T-helper 22 cell (primary cell): Measurements from ENCODE around the gene SMC3.
A peak's percentile ranks its signal among the peaks of the same experiment; 100 is the strongest.

Source experiments
- DNase-seq: peaks from one replicate; pipeline ENCODE4 v3.0.0-alpha.2; 2020; ENCODE audit warnings: low read depth

Gene SMC3

GRCh38 chr10:110546077-110546476 is 21.4 kb upstream of the SMC3 start:
- DNase-seq = no peak

DNA sequence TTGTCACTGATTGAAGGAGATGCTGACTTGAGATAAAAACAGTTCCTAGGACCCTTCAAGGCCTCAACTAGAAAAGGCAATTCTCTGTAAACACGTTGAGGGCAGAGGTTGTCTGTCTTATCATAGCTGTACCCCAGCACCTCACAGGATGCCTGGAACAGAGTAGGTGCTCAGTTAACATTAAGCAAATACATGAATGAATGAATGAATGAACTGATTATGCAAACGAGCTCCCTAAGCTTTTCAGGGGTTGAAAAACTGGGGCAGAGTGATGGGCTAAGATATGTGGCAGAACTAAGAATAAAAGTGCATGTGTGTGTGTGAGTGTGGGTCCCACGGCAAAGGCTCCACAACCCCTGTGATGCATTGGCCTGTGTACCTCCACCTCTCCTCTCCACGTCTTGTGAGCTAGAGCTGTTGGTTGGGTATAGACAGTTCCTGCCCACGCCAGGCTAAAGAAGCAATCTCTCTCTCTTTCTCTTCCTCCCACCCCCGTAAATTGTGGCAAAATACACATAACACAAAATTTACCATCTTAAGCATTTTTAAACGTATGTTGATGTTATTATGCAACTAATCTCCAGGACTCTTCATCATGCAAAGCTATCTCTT is 20.9 kb upstream of the SMC3 start:
- no peak for DNase-seq

DNA sequence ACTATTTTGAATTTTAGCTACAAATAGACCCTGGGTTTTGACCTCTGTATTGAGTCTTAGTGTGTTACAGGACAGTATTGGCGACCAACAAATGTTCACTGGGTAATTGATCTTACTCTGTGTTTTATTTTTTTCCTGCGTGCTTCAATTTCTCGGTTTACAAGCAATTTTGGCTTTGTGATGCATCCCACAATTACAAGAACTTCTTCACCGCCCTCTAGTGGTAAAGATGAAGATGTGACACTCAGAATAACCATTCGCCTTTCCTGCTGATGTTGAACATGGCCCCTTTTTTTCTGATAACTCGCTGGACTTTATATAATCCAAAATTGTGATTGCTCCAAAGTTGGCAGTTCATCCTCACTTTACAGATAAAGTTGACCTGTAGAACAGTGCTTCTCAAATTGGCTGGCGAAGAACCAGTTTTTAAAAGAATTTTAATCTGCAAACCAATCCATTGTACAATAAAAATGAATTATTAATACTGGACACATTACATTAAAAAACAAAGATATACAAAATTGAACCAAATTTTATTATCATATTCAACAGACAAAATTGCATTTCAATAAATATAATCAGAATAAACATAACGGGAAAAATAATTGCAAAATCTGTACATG is 20.2 kb upstream of the SMC3 start:
- no peak for DNase-seq

DNA sequence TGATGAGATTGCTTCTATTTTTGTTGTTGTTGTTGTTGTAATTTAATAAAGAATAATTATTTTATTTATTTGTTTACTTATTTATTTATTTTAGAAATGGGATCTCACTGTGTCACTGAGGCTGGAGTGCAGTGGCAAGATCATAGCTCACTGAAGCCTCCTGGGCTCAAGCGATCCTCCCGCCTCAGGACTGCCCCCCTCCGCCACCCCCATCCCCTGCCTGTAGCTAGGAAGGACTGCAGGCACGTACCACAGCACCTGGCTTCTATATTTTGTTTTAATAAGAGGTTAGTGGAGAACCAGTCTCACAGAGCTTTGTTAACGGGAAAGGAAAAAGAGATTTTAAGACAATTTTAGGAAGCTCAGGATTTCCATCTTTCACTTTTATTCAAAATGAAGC is 19.5 kb upstream of the SMC3 start:
- DNase-seq = no peak

- DNase-seq = no peak
Measured at GRCh38 chr10:110549211-110549610, 18.3 kb upstream of the SMC3 start.

GRCh38 chr10:110553905-110554304 is 13.6 kb upstream of the SMC3 start:
- no peak for DNase-seq

GRCh38 chr10:110556296-110556695 is 11.2 kb upstream of the SMC3 start:
- DNase-seq = no peak

- peak; percentile 23 for DNase-seq
Measured at GRCh38 chr10:110556969-110557601, 10.4 kb upstream of the SMC3 start.

DNA sequence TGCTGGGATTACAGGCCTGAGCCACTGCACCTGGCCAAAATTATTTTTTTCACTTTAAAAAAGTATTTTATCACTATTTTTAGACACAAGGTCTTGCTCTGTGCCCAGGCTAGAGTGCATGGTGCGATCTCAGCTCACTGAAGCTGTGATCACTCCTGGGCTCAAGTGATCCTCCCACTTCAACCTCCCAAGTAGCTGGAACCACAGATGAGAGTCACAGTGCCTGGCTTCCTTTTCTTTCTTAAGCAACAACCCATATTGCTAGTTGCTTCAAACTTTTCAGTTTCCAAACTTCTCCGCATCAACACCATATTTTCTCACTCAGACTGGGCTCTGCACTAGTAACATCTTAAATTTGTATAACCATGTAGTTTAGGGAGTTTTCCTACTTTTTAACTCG is 9.5 kb upstream of the SMC3 start:
- no peak for DNase-seq

GRCh38 chr10:110560012-110560411 is 7.5 kb upstream of the SMC3 start:
- no peak for DNase-seq

DNA sequence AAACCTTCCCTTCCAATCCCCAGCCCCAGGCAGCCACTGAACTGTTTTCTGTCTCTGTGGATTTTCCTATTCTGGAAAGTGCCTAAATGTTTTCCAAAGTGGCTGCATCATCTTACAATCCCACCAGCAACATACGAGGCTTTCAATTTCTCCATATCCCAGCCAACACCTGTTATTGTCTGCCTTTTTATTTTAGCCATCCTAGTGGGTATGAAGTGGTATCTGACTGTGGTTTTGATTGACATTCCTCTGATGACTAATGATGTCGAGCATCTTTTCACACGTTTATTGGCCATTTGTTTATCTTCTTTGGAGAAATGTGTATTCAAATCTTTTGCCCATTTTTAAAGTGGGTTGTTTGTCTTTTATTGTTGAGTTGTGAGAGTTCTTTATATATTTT is 6.2 kb upstream of the SMC3 start:
- DNase-seq = no peak

DNA sequence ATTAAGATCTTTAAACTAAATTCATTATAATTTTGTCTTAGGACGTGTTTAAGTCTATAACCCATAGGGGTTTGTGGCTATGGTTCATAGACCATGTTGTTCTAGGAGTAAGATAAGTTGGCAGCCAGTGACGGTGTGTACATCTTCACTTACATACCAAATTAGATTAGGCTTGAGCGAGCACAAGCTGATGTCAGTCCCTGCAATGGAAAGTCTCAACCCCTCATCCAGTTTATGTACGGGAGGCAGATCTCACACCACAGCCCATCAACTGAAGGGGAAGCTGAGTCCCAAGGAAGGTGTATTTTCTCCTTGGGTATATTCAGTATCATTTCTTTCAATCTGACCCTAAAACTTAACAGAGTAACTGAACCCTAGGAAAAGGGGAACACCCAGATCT is 5.1 kb upstream of the SMC3 start:
- DNase-seq = no peak

GRCh38 chr10:110563132-110563531 is 4.4 kb upstream of the SMC3 start:
- DNase-seq = no peak

DNA sequence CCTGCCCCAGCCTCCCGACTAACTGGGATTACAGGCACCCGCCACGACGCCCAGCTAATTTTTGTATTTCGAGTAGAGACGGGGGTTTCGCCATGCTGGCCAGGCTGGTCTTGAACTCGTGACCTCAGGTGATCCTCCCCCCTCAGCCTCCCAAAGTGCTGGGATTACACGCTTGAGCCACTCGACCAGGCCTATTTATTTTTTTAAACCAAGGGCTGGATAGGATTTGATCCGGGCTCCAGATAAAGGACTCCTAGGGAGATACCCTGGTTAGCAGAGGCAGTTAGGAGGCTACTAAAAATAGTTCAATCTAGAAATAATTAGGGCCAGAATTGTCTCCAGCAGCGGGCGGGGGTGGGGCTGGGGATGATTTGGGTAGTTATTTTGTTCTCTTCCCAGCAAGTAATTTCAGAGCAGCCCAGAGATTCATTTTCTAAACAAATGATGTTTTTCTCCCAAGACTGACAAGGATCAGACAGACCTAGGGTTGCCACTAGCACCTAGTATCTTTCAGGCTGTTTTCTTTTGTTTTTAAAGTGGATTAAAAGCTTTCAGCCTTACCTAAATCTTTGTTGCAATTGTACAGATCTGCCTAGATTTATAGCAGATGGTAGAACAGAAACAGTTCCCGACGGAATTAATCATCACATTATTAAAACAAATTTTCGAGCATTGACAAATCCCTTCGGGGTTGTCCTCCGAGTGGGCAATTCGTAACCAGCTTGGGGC is 859 bp upstream of the SMC3 start:
- no peak for DNase-seq

DNA sequence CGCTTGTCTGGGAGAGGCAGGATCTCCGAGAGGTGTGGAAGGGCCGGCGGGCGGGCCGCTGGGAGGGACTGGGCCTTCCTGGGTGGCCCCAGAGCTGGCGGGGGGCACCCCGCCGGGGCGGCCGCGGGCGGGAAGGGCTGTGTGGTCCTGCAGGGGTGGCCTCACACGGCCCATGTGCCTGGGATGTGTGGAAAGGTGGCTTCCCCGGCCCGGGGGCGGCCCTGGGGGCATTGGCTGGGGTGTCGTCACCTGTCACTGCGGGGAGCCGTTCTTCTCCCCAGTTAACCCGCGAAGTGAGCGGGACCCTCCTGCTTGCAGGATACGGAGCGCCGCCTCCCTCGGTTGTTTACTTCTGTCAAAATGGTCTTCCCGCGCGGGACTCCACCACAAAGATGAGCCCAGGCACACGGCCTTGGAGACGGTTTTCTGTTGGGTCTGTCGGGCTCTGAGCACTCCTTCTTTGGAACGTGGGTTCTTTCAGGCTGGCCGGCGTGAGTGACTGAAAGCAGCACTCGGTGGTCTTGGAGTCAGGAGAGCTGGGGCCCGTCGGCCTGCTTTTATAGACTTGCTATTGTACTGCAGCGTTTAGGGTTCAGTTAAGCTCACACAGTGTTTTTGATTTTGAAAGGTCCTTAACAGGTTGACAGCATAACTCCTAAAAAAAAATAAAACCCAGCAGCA is 700 bp downstream of the SMC3 start:
- DNase-seq = peak; percentile 42

GRCh38 chr10:110569122-110569521 is 1.6 kb downstream of the SMC3 start:
- DNase-seq = no peak

DNA sequence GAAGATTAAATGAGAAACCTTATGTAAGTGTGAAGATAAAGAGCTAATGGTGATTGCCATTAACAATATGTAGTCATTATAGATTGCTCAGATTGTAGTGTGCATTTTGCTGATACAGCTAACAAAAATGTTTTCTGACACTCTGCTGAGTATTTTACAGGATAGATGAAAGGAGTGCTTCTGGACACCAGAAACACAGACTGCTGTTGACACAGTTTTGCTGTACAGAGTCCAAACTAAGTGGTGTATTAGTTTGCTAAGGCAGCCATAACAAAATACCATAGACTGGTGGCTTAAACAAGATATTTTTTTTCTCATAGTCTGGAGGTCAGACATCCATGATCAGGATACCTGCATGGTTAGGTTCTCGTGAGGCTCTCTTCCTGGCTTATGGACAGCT is 2.2 kb downstream of the SMC3 start:
- DNase-seq = no peak

- no peak for DNase-seq
Measured at GRCh38 chr10:110571093-110571743, 3.7 kb downstream of the SMC3 start.

DNA sequence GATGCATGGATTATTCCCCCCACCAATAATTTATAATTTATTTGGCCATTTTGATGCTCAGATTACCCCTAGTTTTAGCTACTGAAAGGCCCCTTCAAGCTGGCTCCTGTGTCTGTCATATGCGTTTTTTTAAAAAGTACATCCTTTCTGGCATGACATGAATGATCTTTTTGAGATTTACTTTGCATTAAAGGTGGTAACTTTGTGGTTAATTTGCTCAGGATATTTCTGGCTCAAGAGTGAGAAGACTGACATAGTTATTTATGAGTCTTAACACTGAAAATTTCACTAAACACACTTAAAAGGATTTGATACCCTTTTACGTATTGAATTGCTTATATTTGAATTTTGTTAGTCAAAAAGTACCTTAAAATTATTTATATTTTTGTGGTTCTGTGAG is 5.4 kb downstream of the SMC3 start:
- no peak for DNase-seq

DNA sequence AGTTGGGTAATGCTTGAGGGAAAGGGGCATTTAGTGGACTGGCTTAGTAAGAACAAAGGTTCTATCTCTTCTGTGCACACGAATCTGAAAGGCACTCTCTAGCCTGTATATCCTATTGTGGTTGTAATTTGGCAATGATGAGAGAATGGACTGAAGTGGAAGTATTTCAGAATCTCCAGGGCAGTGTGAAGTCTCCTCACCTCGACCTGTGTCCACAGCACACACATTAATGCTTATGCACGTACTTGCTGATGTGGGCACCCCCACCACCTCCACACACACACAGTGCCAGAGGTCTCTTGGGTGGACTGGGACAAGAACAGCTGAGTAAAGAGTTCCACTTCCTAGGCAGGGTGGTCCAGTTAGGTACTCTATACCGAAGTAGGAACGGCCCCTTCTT is 6.9 kb downstream of the SMC3 start:
- no peak for DNase-seq

DNA sequence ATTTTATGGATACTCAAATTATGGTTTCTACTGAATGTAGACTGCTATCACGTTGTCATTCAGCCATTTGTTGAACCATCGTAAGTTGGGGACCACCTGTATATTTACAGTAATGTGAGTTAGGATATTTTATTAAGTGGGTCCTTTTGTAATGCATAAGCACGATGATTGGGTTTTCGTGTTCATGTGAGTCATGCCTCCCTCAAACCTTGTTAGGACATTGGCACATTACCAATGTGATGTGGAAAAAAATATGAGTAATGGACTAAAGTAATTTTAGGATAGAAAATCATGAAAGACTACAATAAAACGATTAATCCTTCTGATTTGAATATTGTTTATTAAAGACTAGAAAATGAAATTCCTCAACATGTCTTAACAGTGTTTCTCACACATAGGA is 8.7 kb downstream of the SMC3 start:
- DNase-seq = no peak

DNA sequence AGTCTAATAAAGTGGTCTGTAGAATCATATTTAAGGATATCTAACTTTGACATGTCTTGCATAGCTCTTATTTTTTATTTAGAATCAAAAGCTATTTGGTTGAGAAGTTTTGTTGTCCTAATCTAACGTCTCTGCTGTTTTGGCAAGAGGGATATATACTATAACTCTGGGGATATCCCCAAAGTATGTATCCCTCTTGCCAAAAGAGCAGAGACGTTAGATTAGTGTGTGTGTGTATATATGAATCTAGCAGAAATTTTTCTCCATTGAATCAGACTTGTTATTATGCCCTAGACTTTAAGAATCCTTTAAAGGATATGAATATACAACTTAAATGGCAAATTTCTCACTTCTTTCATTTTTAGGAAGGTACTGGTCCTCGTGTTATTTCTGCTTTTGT is 9.6 kb downstream of the SMC3 start:
- no peak for DNase-seq
